GM19372 (cell line): ENCODE measurements around the gene CAAP1.
"Not testable (repeated sequence)": the region's sequence is repeated elsewhere in the genome, so short reads cannot be mapped to it uniquely, and the experiment has no call there.

Source experiments
- ATAC-seq: cut with Tn5 transposase; IDR thresholded peaks from one replicate; pipeline ENCODE4 v1.9.1; 2021; ENCODE audit warnings: mild to moderate bottlenecking, low read depth, moderate library complexity; ENCODE audit not compliant: unreplicated experiment

The CAAP1 gene

DNA sequence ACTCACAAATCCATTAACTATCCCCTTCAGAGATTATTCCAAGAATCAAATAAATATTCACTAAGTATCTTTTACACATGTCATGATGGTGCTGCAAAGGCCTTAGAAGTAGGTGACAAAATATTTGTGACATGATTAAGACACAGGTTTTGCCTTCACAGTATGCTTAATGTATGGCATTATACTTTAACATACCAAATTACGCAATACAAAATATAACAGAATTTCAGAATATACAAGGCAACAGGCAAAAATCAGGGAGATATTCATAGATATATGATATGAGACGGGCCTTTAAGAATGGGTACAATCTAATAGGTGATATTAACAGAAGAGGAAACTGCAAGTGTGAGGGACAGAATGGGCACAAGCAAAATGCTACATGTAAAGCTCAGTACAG lies 41.6 kb downstream of the CAAP1 start:
- no peak for ATAC-seq

DNA sequence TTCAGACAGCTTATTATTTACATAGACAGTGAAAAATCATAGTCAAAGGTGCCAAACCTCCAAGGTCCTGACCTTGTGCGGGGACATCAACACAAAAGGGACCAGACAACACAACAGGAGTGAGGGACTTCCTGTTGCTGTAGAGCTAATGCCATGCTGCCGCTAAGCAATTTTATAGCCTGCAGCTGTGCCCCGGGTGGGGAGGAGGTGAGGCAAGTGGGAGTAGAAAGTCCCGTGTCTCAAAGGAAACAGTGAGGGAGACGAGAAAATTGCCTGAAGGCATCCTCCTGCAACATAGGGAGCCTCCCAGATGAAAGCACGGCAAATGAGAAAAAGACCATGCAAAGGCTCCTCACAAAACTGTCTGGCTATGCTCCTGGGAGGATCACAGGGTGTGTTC lies 58.8 kb downstream of the CAAP1 start:
- no peak for ATAC-seq

DNA sequence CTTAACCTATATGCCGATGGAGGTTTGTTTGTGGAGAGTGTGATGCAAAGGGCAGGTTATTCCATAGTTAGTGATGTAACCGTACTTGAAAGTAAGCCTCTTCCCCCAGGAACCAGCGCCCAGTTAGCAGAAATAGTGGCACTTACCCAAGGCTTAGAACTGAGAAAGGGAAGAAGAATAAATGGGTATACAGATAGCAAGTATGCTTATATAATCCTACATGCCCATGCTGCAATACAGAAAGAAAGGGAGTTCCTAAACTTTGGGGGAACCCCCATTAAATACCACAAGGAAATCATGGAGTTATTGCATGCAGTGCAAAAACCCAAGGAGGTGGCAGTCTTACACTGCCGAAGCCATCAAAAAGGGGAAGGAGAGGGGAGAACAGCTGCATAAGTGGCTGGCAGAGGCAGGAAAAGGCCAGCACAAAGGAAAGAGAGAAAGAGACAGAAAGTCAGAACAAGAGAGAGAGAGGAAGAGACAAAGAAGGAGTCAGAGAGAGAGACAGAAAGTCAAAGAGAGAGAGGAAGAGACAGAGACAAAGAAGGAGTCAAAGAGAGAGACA lies 64.1 kb downstream of the CAAP1 start:
- ATAC-seq, result not testable (repeated sequence)

DNA sequence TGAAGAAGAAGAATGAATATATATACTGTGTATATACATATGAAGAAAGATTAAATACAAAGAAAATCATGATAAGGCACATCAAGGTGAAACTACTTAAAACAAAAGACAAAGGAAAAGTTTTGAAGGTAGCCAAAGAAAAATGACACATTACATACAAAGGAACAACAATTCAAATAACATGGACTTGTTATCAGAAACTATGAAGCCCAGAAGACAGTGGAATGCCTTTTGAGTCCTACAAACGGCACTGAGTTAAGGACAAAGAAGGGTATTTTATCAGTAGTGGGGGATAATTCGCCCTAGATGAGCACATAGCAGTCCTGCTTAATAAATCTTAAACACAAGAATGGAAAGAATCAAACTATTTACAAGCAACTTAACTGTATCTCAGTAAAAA lies 77.8 kb downstream of the CAAP1 start:
- ATAC-seq, result no peak

DNA sequence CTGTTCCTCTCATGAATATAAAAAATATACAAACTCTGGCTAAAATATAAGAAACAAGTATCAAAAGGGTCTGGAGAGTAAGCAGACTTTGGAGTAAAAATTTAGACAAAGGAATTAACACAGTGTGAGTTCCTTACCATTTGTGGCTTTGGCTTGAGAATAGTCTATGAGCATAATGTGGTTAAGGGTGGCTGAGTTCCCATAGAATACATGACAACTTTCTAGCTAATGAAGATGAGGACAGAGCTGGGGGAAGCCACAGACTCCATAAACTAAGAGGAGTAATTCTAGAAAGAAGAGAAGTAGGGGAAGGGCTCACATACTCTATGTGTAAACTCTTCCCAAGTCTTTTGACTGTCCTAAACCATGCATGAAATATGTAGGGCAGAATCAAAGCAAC lies 79.4 kb downstream of the CAAP1 start:
- no peak for ATAC-seq

DNA sequence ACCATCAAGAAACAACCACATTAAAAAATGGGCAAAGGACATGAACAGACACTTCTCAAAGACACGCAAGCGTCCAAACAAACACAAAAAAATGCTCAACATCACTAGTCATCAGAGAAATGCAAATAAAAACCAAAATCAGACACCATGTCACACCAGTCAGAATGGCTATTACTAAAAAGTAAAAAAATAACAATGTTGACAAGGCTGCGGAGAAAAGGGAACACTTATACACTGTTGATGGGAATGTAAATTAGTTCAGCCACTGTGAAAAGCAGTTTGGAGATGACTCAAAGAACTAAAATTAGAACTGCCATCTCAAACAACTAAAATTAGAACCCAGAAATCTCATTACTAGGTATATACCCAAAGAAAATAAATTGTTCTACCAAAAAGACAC lies 80.4 kb downstream of the CAAP1 start:
- ATAC-seq, result no peak

DNA sequence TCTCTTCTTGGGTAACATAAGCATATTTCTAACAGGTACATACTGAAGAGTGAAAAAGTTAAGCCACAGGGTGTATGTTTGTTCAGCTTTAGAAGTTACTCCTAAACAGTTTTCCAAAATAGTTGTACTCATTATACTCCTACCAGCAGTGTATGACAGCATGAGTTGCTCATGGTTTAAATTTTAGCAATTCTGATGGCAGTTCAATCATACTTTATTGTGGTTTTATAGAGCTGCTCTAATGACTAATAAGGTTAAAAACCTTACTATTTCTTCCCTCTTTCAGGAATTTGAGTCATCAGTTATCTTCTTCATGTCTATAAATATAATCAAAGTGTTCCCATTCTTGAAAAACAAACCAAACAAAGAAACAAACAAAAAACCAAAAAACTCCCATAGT lies 81.5 kb downstream of the CAAP1 start:
- no peak for ATAC-seq

DNA sequence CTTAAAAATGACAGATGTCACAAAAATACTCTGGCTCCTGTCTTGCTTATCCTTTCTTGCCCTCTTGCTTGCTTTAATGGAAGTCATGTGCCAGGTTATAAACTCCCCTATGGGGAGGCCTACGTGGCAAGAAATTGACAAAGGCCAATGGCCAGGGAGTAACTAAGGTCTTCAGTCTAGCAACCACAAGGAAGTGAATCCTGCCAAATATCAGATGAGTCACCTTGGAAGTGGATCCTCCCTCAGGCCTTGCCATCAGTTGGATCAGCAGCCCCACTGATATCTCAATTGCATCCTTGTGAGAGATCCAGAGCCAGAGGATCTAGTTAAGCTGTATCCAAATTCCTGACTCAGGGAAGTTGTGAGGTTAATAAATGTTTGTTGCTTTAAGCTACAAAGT lies 82.8 kb downstream of the CAAP1 start:
- no peak for ATAC-seq

DNA sequence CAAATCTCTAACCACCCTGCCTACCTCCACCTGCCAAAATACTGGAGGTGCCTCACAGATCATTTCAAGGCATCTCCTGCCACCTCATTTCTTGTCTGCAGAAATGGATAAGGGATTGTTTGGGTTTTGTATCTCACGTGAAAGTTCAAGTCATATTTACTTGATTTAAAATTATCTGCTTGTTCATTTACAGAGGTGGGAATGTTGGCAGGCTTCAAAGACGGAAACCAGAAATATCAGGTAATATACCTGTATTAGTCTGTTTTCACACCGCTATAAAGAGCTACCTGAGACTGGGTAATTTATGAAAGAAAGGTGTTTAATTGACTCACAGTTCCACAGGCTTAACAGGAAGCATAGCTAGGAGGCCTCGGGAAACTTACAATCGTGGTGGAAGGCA lies 85.4 kb downstream of the CAAP1 start:
- ATAC-seq, result no peak

DNA sequence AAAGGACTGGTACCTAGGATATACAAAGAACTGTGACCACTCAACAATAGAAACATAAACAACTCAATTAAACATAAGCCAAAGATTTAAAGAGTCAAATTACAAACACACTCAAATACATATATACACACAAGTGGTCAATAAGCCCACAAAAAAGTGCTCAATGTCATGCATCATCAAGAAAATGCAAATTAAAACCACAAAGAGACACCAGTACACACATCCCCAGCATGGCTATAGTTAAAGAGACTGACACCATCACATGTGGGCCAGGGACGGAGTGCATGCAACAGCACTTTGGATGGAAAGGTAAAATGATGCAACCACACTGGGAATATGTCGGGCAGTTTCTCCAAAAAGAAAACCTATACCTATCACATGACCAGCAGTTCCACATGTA lies 89.7 kb downstream of the CAAP1 start:
- ATAC-seq, result no peak

DNA sequence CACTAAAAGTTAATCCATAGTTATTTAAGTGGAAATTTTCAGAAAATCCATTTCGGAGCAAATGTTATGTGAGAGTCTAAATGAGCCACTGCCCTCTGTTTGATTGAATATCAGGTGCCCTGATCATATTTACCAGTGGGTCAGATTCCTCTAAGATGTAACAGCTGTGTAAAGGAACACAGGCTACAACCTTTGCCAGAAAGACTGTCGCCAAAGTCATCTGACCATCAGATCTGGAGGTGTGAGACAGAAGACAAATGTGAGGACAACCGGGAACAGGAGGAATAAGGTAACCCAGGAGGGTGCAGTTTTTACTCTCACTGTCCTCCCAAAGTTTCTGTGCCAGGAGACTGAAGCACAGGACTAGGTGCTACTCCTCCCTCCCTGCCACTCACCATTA lies 90.8 kb downstream of the CAAP1 start:
- ATAC-seq, result no peak

DNA sequence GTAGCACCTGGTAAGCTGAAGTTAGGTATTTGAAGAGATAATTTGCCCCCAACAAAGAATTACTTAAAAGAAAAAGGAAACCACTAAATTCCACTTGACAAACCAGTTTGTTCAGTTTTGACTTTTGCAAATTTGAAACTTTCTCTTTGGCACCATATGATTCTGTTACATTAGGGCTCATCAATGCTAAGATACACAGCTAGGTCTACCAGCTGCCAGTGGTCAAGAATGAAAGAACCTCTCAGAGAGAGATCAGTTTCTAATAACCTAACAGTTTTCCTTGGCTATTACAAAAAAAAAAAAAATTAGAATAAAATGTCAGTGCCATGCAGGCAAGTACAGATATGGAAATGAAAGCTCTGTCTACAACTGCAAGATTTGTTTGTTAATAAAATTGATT lies 92.3 kb downstream of the CAAP1 start:
- ATAC-seq, result no peak

DNA sequence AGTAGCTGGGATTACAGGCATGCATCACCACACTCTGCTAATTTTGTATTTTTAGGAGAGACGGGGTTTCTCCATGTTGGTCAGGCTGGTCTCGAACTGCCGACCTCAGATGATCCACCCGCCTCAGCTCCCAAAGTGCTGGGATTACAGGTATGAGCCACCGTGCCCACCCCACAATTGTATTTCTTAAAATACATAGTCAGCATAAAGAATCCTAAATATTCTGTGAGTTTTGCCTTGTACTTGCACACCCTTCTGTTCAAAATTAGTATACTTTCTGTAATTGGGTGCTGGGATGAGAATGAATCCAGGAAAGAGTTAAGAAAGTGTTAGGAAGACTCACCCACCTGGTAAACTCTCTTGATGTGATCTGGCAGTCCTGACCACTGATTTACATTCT lies 101.3 kb downstream of the CAAP1 start:
- ATAC-seq, result no peak
